GM19240 (cell line): ENCODE measurements around the gene TECPR1.

Experiments used
- DNase-seq: peaks from one replicate; pipeline ENCODE4 v3.0.0; 2011; ENCODE audit warnings: low spot score; ENCODE audit not compliant: insufficient read length

The TECPR1 gene

DNA sequence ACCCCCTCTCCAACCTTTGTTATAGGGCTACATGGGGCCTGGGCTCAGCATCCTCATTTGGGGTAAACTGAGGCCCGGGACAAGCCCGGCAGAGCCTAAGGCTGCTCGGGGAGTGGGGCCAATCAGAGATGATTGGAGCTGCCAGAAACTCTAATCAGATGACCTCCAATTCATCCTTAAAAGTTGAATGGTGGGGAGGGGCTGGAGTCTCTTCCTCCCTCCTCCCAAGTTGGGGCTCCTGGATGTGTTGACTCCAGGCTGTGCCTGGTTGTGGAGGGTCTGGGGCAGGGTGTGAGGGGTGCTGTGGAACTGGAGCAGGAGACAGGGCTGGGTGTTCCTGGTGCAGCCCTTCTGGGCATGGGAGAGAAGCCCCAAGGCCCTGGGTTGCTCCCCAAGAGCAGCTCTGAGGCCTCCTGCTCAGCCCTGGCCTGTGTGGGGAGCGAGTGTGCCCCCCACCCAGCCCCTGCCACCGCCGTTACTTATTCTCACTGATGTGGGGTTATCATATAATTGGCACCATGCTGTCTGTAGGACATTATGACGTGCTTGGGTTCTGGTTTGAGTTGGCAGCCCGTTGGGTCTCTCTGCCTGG, 38.6 kb downstream of the TECPR1 start:
- DNase-seq: no peak

GRCh38 chr7:98212532-98213041, 39.4 kb downstream of the TECPR1 start:
- no peak for DNase-seq

DNA sequence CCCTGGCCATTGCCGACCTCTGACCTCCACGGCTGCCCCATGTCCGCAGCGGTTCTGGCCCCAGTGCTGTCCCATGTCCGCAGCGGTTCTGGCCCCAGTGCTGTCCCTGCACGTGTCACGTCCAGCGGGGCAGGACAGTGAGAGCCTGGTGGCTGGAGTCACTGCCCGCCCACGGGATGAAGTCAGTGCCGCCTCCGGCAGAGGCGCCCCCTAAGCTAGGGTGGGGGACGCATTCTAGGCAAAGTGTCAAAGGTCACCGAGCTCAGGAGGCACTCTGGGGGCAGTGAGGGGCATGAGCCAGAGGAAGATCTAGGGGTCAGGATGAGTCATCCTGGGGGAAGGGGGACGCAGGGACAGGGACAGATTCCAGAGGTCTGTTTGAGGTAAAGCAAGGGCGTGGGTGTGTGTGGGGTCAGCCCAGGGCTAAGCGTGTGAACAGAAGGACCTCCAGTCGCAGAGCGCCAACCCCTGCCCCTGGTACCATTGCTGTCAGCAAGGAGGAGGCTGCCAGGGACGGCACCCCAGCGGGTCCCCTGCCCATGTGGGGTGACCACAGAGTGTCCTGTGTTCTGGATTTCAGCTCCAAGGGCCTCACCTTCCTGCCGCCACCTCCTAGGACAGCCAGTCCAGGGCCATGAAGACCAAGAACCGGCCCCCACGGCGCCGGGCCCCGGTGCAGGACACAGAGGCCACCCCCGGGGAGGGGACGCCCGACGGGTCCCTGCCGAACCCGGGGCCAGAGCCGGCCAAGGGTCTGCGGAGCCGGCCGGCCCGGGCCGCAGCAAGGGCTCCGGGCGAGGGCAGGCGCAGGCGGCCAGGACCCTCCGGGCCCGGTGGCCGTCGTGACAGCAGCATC, 40.1 kb downstream of the TECPR1 start:
- DNase-seq: no peak

GRCh38 chr7:98211221-98211675, 40.8 kb downstream of the TECPR1 start, which contains the start of gene BHLHA15:
Gene BHLHA15, plus strand, starts transcription at chr7:98211439. Its CDS starts 871 bp downstream, at chr7:98212310.
- DNase-seq: no peak

DNA sequence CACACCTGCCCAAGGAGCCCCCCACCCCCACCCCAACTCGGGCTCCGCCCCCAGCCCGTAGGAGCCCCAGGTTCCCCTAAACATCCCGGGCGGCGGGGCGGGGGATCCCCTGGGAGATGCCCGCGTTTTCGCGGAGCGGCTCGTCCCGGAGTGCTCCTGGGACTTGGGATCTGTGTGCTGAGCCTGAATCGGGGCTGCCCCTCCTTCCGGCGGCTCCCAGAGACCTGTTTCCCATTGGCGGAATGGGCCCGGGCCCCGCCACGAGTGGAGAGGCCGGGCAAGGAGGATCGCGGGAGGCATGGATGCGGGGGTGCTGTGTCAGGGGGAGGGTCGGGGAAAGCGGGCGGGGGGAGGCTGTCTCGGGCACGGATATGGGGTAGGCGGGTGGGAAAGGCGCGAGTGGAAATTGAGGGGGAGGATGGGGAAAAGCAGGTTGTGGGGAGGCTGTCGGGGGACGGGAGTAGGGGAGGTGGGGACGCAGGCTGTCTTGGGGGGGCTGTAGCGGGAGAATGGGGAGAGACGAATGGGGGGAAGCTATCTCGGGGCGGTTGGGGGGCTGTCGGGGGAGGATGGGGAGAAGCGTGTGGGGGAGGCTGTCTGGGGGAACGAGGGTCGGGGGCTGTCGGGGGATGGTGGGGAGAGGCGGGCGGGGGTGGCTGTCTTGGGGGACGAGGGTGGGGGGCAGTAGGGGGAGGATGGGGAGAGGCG, 41.4 kb downstream of the TECPR1 start:
- DNase-seq: no peak

GRCh38 chr7:98209166-98209920, 42.7 kb downstream of the TECPR1 start:
- no peak for DNase-seq

DNA sequence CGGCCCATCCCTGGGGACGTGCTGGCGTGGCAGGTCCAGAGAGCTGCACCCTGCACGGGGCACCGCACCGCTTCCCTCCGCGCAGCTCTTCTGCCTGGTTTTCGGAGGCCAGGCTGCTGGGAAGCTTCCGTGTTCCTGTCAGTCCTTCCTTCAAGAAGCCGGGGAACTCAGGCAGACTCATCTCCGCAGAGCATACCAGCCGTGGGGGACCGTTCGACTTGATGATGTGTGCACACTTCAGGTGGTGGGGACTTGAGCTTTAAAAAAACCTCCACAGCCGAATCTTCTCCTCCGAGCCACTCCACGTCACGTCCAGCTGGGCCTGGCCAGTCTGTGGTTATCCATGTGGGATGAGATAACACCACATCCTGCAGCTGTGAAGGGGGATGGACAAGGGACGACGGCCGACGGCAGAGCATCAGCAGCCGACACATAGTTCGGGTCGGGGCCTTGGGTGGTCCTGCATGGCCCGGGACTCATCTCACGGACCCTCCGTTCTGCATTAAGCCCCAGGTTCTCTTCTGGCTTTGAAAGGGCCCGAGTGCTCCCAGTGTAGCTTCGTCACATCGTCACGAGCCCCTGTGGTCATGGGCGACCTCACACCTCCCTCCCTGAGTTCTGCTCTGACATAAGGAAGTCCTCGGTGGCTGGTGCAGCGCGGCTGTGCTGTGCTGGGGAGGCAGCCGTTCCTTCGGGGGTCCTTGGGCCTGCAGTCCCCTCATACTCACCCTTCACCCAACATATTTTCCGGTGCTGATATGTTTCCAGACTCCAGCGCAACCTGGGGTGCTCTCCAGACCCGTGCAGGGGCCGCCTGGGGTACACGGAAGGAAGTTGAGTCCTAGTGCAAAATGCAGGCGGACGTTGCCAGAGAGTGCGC, 45.3 kb downstream of the TECPR1 start:
- no peak for DNase-seq

- no peak for DNase-seq
Measured at GRCh38 chr7:98205162-98205845, 46.7 kb downstream of the TECPR1 start.

DNA sequence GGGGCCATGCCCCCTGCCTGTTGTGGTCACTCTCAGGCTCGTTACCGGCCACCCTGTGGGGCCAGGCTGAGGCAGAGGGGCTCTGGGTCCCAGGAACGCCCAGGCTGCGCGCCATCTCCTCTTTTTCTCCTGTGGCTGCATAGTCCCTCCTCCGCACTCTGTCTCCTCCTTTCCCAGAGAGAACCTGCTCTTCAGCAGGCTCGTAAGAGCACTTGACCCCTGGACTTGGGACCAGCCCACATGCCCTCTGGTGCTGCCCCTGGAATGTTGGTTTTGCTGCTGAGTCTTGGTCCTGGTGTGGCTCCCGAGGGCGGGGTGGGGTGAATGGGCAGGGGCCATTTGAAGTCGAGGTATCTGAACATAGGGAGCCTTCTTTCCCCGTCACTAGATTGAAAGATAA, 47.4 kb downstream of the TECPR1 start:
- no peak for DNase-seq

DNA sequence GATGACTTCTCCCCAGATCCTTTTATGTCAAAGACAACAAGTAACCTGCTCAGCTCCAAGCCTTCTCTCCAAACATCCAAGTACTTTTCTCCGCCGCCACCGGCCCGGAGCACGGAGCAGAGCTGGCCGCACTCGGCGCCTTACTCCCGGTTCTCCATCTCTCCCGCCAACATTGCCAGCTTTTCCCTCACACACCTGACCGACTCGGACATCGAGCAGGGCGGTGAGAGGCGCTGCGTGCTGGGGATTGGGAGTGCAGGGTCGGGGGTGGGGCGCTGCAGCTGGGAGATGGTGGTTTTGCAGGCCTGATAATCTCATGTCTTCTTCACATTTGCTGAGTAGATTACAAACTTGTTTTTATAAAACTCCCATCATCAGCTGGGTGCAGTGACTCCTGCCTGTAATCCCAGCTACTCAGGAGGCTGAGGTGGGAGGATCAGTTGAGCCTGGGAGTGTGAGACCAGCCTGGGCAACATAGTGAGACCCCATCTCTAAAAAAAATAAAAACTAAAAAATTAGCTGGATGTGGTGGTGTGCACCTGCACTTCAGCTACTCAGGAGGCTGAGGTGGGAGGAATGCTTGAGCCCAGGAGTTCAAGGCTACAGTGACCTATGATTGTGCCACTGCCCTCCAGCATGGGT, 47.9 kb downstream of the TECPR1 start:
- no peak for DNase-seq

DNA sequence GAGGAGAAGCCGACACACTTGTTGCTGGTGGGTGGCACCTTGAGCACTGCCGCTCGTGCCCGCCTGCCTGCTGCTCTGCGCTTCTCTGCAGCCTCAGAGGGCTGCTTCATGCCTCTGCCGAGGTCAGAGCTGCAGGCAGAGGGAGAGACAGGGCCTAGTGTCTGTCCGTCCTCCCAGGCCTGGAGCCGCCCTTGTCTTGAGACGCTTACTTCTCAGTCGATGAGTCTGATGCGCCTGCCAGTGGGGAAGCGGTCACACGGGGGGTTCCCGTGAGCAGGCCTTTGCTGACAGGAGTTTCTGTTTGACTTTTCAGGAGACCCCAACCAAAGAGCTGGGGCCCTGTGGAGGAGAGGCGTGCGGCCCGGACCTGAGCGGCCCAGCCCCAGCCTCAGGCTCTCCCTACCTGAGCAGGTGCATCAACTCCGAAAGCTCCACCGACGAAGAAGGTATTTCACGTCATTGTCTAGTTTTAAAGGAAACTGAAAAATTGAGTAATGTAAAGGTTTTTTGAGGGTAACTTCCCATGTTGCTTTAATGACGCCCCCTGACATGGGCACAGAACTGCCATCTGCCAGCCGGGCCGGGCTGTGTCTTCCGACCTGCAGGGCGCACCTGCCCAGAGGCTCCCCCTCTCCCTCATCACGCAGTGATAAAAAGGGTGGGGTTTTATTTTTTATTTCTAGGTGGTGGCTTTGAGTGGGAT, 48.6 kb downstream of the TECPR1 start:
- DNase-seq: peak; percentile 69

DNA sequence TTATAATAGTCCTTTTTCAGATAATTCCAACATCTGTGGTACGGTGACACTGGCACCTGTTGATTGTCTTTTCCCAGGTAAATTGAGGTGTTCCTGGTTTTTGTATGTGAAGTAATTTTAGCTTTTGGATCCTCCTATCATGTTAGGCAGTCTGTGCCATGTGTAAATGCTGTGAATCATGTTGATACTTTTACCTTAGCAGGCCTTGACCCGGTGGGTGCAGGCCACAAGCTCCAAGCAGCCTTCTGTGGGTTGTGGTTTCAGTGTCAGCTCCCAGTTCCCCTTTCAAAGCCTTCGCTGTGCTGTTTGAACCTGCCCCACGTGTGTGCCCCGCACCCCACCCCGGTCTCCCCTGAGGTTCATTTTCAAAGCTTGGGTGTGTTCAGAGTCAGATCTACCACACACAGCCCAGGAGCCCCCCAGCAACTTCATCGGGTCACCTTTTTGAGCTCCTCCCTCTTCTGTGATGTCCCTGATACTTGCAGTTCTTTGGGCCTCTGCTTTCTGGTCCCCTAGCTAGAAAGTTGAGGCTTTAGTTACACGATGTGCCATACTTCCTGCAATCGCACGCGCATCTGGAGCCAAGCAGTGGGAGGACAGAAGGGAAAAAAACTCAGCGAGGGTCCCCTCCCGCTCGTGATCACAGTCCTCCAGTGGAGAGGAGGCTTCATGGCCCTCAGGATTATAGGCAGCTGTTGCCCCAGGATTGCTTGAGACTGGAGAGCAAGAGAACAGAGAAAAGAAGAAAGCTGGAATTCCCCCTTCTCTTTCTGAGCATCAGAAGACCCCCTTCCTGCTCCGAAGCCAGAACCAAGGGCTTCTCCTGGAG, 49.5 kb downstream of the TECPR1 start:
- peak; percentile 96 for DNase-seq

GRCh38 chr7:98200364-98200763, 51.7 kb downstream of the TECPR1 start:
- DNase-seq: no peak

DNA sequence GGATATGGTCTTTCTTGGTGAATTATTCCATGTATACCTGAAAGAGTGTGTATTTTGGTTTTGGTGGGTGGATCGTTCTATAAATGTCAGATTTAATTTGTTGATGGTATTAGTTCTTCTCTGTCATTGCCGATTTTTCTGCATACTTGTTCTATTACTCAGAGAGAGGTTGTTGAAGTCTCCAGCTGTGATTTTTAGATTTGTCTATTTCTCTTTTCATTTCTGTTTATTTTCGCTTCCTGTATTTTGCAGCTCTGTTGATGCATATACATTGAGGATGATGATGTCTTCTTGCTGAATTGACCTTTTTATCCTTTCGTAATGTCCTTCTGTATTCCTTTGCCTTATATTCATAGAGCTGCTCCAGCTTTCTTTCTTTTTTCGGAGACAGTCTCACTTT, 52.9 kb downstream of the TECPR1 start:
- DNase-seq: no peak

DNA sequence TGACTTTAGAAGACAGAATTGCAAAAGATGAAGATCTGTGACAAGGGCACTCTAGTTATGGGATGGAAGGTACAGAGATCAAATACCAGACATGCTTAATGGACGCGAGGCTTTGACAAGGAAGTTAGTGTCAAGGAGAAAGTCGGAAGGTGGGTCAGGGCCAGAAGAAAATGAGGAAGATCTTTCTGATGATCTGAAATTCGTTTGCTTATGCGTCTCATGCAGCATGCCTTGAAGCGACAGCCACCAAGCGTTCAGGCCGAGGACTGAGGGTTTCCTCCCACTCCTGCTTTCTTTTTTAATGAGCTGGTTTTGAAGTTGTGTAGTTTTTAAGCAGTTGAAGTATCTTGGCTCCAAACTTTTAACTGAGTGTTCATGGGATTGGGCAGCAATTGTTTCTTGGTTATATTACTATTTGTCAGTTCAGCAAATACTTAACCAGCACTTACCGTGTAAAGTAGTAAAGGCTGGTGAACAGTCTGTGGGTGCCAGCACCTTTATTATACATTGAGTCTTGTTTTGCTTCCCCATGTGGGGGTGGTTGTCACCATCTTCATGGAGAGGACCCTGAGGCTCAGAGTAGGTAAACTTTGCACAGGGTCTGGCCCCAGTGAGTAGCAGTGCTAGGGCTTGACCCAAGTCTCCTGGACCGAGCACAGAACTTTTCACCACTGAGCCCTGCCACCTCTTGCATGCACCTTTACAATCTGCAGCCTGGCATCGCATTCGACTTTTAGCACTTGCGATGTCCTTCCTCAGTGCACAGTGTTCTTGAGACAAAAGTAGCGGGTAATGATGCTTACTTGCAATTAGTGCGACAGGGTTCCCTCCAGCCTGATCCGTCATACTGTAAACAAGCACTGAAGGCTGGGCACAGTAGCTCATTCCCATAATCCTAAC, 55.1 kb downstream of the TECPR1 start:
- no peak for DNase-seq

GRCh38 chr7:98194672-98195457, 57.2 kb downstream of the TECPR1 start:
- DNase-seq: no peak
